NCI-H446 (cell line): Measurements from ENCODE around the gene SLC25A11.

Experiments
- DNase-seq, 2 experiments: peaks; one replicate each; lab custom pipeline; 2025; lab: John Stamatoyannopoulos, UW

Gene SLC25A11

GRCh38 chr17:4895657-4896331 is 44.1 kb downstream of the SLC25A11 start:
- no peak for DNase-seq

GRCh38 chr17:4895121-4895520 is 44.7 kb downstream of the SLC25A11 start:
- DNase-seq: no peak

GRCh38 chr17:4893721-4894560 is 45.9 kb downstream of the SLC25A11 start:
- DNase-seq: no peak

- no peak for DNase-seq
Measured at GRCh38 chr17:4893272-4893671, 46.6 kb downstream of the SLC25A11 start.

GRCh38 chr17:4892499-4893221 is 47.2 kb downstream of the SLC25A11 start:
- no peak for DNase-seq

- DNase-seq: no peak
Measured at GRCh38 chr17:4891411-4892410, 48.1 kb downstream of the SLC25A11 start.

- no peak for DNase-seq
Measured at GRCh38 chr17:4887581-4887980, 52.3 kb downstream of the SLC25A11 start.
